ENCODE results near the gene HOMER2. TPM values are rescaled to one million over a fixed set of nuclear protein-coding genes. Genes with fewer than 3 reads are reported as not detected.
"Not testable (repeated sequence)": the region's sequence is repeated elsewhere in the genome, so short reads cannot be mapped to it uniquely, and the experiment has no call there.

HOMER2 gene
- 152 TPM for total RNA-seq

- DNase-seq (ENCODE audit: low spot score): no peak
Measured at GRCh38 chr15:82952158-82953081, at the start of gene HOMER2. Gene HOMER2, minus strand, starts transcription at chr15:82952720. Its CDS starts 185 bp downstream, at chr15:82952535.

- DNase-seq (ENCODE audit: low spot score): not testable (repeated sequence)
Measured at GRCh38 chr15:83000672-83001031, 48.1 kb upstream of the HOMER2 start.

- DNase-seq (ENCODE audit: low spot score): peak; percentile 15
Measured at GRCh38 chr15:82999905-83000671, 47.6 kb upstream of the HOMER2 start.

- DNase-seq (ENCODE audit: low spot score): no peak
Measured at GRCh38 chr15:82999426-82999825, 46.9 kb upstream of the HOMER2 start.

- DNase-seq (ENCODE audit: low spot score): no peak
Measured at GRCh38 chr15:82995938-82996337, 43.4 kb upstream of the HOMER2 start.

GRCh38 chr15:82995076-82995475, 42.6 kb upstream of the HOMER2 start:
- DNase-seq (ENCODE audit: low spot score): no peak

- DNase-seq (ENCODE audit: low spot score): no peak
Measured at GRCh38 chr15:82993144-82993543, 40.6 kb upstream of the HOMER2 start.

GRCh38 chr15:82992436-82992998, 40.0 kb upstream of the HOMER2 start:
- no peak for DNase-seq (ENCODE audit: low spot score)

GRCh38 chr15:82986442-82986780, 33.9 kb upstream of the HOMER2 start:
- no peak for DNase-seq (ENCODE audit: low spot score)

GRCh38 chr15:82985688-82986441, 33.3 kb upstream of the HOMER2 start, which contains the start of gene RAMAC:
Gene RAMAC, plus strand, starts transcription at chr15:82986210. Its CDS starts 2,809 bp downstream, at chr15:82989019.
- peak; percentile 95 for DNase-seq (ENCODE audit: low spot score)

GRCh38 chr15:82980981-82981380, 28.5 kb upstream of the HOMER2 start:
- DNase-seq (ENCODE audit: low spot score): no peak

- no peak for DNase-seq (ENCODE audit: low spot score)
Measured at GRCh38 chr15:82979726-82980125, 27.2 kb upstream of the HOMER2 start.

- DNase-seq (ENCODE audit: low spot score): no peak
Measured at GRCh38 chr15:82978438-82978837, 25.9 kb upstream of the HOMER2 start.

- DNase-seq (ENCODE audit: low spot score): no peak
Measured at GRCh38 chr15:82977076-82977475, 24.6 kb upstream of the HOMER2 start.

- no peak for DNase-seq (ENCODE audit: low spot score)
Measured at GRCh38 chr15:82972990-82973389, 20.5 kb upstream of the HOMER2 start.

- DNase-seq (ENCODE audit: low spot score): no peak
Measured at GRCh38 chr15:82971218-82971984, 18.9 kb upstream of the HOMER2 start.

GRCh38 chr15:82970696-82971095, 18.2 kb upstream of the HOMER2 start:
- no peak for DNase-seq (ENCODE audit: low spot score)

- no peak for DNase-seq (ENCODE audit: low spot score)
Measured at GRCh38 chr15:82970078-82970686, 17.7 kb upstream of the HOMER2 start.

GRCh38 chr15:82969353-82969752, 16.8 kb upstream of the HOMER2 start:
- DNase-seq (ENCODE audit: low spot score): no peak

- DNase-seq (ENCODE audit: low spot score): no peak
Measured at GRCh38 chr15:82968066-82968465, 15.5 kb upstream of the HOMER2 start.

- DNase-seq (ENCODE audit: low spot score): no peak
Measured at GRCh38 chr15:82966671-82967071, 14.2 kb upstream of the HOMER2 start.
